Endodermal cell (in vitro differentiated cells): ENCODE results near the gene HPSE2. TPM values are rescaled to one million over a fixed set of nuclear protein-coding genes. Genes with fewer than 3 reads are reported as not detected.

Source experiments
- DNase-seq: peaks from one replicate; pipeline ENCODE4 v3.0.0-alpha.2; 2017
- H3K27ac ChIP-seq: 2 replicates; pipeline ENCODE4 v1.5.1; 2013; ENCODE audit warnings: mild to moderate bottlenecking, low read depth, low read length, moderate library complexity
- H3K27me3 ChIP-seq: 2 replicates; pipeline ENCODE4 v1.6.1; 2013; ENCODE audit warnings: mild to moderate bottlenecking, low read length, moderate library complexity; ENCODE audit not compliant: insufficient read depth, control insufficient read depth, poor library complexity, severe bottlenecking
- H3K36me3 ChIP-seq: 2 replicates; pipeline ENCODE4 v1.7.0; 2013; ENCODE audit warnings: mild to moderate bottlenecking, low read length, moderate library complexity; ENCODE audit not compliant: control insufficient read depth, insufficient read depth
- H3K4me1 ChIP-seq: one replicate; pipeline ENCODE4 v1.7.0; 2013; ENCODE audit warnings: low read length; ENCODE audit not compliant: control insufficient read depth, insufficient read depth
- H3K4me3 ChIP-seq: 2 replicates; pipeline ENCODE4 v1.5.1; 2013; ENCODE audit warnings: mild to moderate bottlenecking, low read length, moderate library complexity
- H3K9ac ChIP-seq: 2 replicates; pipeline ENCODE4 v1.6.1; 2013; ENCODE audit warnings: mild to moderate bottlenecking, low read length, moderate library complexity; ENCODE audit not compliant: poor library complexity, severe bottlenecking; ENCODE audit errors: extremely low read depth
- H3K9me3 ChIP-seq: 2 replicates; pipeline ENCODE4 v1.6.1; 2013; ENCODE audit warnings: mild to moderate bottlenecking, low read length, moderate library complexity; ENCODE audit not compliant: control insufficient read depth
- H3K27ac Mint-ChIP-seq: 2 replicates; pipeline ENCODE4 v1.8.0; 2020; ENCODE audit warnings: mixed read lengths
- H3K27me3 Mint-ChIP-seq: 2 replicates; pipeline ENCODE4 v1.8.0; 2021; ENCODE audit warnings: mild to moderate bottlenecking, mixed read lengths; ENCODE audit not compliant: insufficient read depth
- H3K36me3 Mint-ChIP-seq: 2 replicates; pipeline ENCODE4 v1.8.0; 2020; ENCODE audit warnings: low read depth, mixed read lengths
- H3K4me1 Mint-ChIP-seq: 2 replicates; pipeline ENCODE4 v1.8.0; 2020; ENCODE audit warnings: mixed read lengths
- H3K4me3 Mint-ChIP-seq: 2 replicates; pipeline ENCODE4 v1.8.0; 2020; ENCODE audit warnings: mild to moderate bottlenecking, moderate library complexity, mixed read lengths
- H3K9me3 Mint-ChIP-seq: 2 replicates; pipeline ENCODE4 v1.8.0; 2020; ENCODE audit warnings: mild to moderate bottlenecking, mixed read lengths
- WGBS, 2 experiments: methylation state at CpG; one replicate each; pipeline versions ENCODE4 v1.1.5 to v1.1.7; 2013; ENCODE audit warnings: missing lambda C conversion rate in 2 of 2, mixed read lengths in 1 of 2; ENCODE audit not compliant: insufficient coverage in 1 of 2, insufficient read length in 1 of 2; 5-methylcytosine and 5-hydroxymethylcytosine counted together
- total RNA-seq, 2 donors: library from RNA; stranded (reverse); fragmentation: NEBNext Ultra II Directional in 1 of 2; extraction: Animal tissue kit (Norgen Biotek cat#: 25700) in 1 of 2; gene quantifications; 2 replicates in 1 of 2; 3 replicates in 1 of 2; pipeline ENCODE4 v1.2.1, GENCODE V29; 2021
- TF ChIP-seq, protein P1 (sequence below): fragments of 200-600 bp; sonication (generic); conservative IDR thresholded peaks from 2 replicates; pipeline ENCODE4 v1.5.0; 2021; ENCODE audit warnings: antibody characterized with exemption, mild to moderate bottlenecking

The HPSE2 gene
- total RNA-seq, 2 donors from 2014 or later = 0.07 to 0.11 TPM

DNA sequence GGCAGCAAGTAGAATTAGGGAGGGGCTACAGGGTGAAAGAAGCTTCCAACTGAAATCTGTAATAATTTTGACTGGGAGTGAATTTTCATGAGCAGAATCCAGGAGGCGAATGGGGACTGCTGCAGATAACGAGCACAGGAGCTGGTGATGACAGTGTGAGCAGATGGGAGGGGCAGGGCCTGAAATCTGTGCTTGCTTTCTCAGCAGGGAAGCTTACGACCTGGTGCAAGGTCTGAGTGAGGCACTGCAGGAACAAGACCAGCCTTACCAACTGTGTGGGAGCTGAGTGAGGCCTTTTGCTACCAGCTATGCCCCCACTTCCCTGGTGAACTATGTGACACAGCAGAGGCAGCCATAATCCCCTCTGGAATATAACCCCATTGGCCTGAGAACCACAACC lies 109.8 kb downstream of the HPSE2 start:
- H3K36me3 Mint-ChIP-seq = no peaks in the 10 kb centered on the region
- peak; percentile 69 for DNase-seq
- Histone ChIP-seq H3K4me3 (no peak overlapping the region), H3K9ac (no peak overlapping the region), H3K9me3 (peaks cover 59% of the 10 kb centered on the region), H3K27me3 (no peaks in the 10 kb centered on the region), H3K36me3 (no peaks in the 10 kb centered on the region), H3K27ac (no peak overlapping the region), H3K4me1 (peaks cover 6% of the 10 kb centered on the region)
- TF ChIP-seq, protein P1, sequence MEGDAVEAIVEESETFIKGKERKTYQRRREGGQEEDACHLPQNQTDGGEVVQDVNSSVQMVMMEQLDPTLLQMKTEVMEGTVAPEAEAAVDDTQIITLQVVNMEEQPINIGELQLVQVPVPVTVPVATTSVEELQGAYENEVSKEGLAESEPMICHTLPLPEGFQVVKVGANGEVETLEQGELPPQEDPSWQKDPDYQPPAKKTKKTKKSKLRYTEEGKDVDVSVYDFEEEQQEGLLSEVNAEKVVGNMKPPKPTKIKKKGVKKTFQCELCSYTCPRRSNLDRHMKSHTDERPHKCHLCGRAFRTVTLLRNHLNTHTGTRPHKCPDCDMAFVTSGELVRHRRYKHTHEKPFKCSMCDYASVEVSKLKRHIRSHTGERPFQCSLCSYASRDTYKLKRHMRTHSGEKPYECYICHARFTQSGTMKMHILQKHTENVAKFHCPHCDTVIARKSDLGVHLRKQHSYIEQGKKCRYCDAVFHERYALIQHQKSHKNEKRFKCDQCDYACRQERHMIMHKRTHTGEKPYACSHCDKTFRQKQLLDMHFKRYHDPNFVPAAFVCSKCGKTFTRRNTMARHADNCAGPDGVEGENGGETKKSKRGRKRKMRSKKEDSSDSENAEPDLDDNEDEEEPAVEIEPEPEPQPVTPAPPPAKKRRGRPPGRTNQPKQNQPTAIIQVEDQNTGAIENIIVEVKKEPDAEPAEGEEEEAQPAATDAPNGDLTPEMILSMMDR = no peak
- peaks cover 2% of the 10 kb centered on the region for H3K4me1 Mint-ChIP-seq
- WGBS, 2 experiments = 59 to 68% methylated on average over 2 to 3 of the region's 3 CpGs
- no peak overlapping the region for H3K27ac Mint-ChIP-seq
- no peak overlapping the region for H3K4me3 Mint-ChIP-seq
- peaks cover 35% of the 10 kb centered on the region for H3K9me3 Mint-ChIP-seq
- H3K27me3 Mint-ChIP-seq = peaks cover 4% of the 10 kb centered on the region

DNA sequence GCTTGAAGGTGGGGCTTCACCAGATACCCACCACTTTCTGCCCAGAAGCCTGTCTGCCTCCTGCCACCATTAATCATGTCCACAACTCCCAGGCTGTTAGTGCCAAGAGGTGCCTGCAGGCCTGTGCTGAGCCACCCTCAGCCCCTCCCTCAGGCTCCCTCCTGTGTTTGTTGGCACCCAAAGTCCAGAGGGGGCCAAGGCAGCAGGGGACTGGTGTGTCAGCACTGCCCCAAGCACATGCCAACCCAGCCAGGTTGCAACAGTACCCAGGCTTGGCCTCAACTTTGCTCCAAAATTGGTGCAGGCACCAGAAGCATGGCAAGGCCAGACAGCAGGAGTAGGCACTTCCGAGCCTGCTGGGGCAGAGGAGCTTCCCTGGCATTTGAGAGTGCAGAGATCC lies 111.3 kb downstream of the HPSE2 start:
- H3K9me3 Mint-ChIP-seq = peaks cover 41% of the 10 kb centered on the region
- WGBS, 2 experiments = 92% methylated on average over 1 of the region's 1 CpG; no CpG with 5 or more reads in 1 of the 2 experiments
- no peak for DNase-seq
- Histone ChIP-seq H3K9me3 (peaks cover 50% of the 10 kb centered on the region), H3K27me3 (no peaks in the 10 kb centered on the region), H3K27ac (no peak overlapping the region), H3K36me3 (no peaks in the 10 kb centered on the region), H3K4me3 (no peak overlapping the region), H3K9ac (no peak overlapping the region), H3K4me1 (peaks cover 6% of the 10 kb centered on the region)
- H3K36me3 Mint-ChIP-seq = no peaks in the 10 kb centered on the region
- TF ChIP-seq, protein P1 = no peak
- H3K4me3 Mint-ChIP-seq = no peak overlapping the region
- H3K4me1 Mint-ChIP-seq = peaks cover 2% of the 10 kb centered on the region
- peaks cover 4% of the 10 kb centered on the region for H3K27me3 Mint-ChIP-seq
- H3K27ac Mint-ChIP-seq = no peak overlapping the region

DNA sequence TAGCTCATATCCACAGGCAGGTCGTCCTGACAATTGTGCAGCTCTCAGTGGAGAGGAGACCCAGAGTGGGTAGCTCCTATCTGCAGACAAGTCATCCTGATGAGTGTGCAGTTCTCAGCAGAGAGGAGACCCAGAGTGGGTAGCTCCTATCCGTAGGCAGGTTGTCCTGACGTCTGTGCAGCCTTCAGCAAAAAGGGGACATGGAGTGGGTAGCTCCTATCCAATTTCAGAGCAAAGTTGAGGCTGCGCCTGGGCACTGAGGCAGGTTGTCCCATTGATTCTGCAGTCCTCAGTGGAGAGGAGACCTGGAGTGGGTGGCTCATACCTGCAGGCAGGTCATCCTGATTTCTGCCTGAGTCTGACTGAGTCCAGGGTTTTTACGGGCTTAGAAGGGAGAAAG lies 111.8 kb downstream of the HPSE2 start:
- no peak for DNase-seq
- peaks cover 4% of the 10 kb centered on the region for H3K27me3 Mint-ChIP-seq
- no peaks in the 10 kb centered on the region for H3K36me3 Mint-ChIP-seq
- no peak overlapping the region for H3K27ac Mint-ChIP-seq
- H3K4me1 Mint-ChIP-seq = peaks cover 2% of the 10 kb centered on the region
- Histone ChIP-seq H3K27ac (no peak overlapping the region), H3K4me1 (peaks cover 6% of the 10 kb centered on the region), H3K9ac (no peak overlapping the region), H3K36me3 (no peaks in the 10 kb centered on the region), H3K4me3 (no peak overlapping the region), H3K9me3 (peaks cover 45% of the 10 kb centered on the region), H3K27me3 (no peaks in the 10 kb centered on the region)
- H3K9me3 Mint-ChIP-seq = peaks cover 42% of the 10 kb centered on the region
- TF ChIP-seq, protein P1 = no peak
- no peak overlapping the region for H3K4me3 Mint-ChIP-seq
- WGBS, 2 experiments = 88 to 94% methylated on average over 4 to 5 of the region's 5 CpGs
